Activated CD4-positive, alpha-beta T cell treated with anti-CD3 and anti-CD28 coated beads, Interleukin-2, Interleukin-6, amounts not matched to agents 100 ng/mL and 50 ng/mL, durations not matched to agents 16 hours and 8 hours (primary cell): ENCODE results near the gene VWA7.
"Not testable (repeated sequence)": the region's sequence is repeated elsewhere in the genome, so short reads cannot be mapped to it uniquely, and the experiment has no call there.

Experiments
- DNase-seq: peaks from one replicate; pipeline ENCODE4 v3.0.0-alpha.2; 2020

Gene VWA7

GRCh38 chr6:31801031-31801927, 24.2 kb upstream of the VWA7 start:
- DNase-seq, result not testable (repeated sequence)

- DNase-seq, result no peak
Observed at GRCh38 chr6:31799781-31800180, 22.7 kb upstream of the VWA7 start.

GRCh38 chr6:31797588-31797987, 20.5 kb upstream of the VWA7 start:
- DNase-seq, result peak; percentile 70

- no peak for DNase-seq
Observed at GRCh38 chr6:31796993-31797385, 19.9 kb upstream of the VWA7 start.

- DNase-seq, result peak; percentile 93
Observed at GRCh38 chr6:31795616-31796298, 18.6 kb upstream of the VWA7 start, which contains the start of gene VARS1. Gene VARS1 (minus strand): TSS chr6:31795752. CDS start chr6:31795217, 535 bp downstream.

- no peak for DNase-seq
Observed at GRCh38 chr6:31794866-31795615, 17.9 kb upstream of the VWA7 start.

- peak; percentile 36 for DNase-seq
Observed at GRCh38 chr6:31794294-31794865, 17.3 kb upstream of the VWA7 start.

- not testable (repeated sequence) for DNase-seq
Observed at GRCh38 chr6:31793927-31794245, 16.8 kb upstream of the VWA7 start.

- peak; percentile 39 for DNase-seq
Observed at GRCh38 chr6:31792761-31793171, 15.6 kb upstream of the VWA7 start.

GRCh38 chr6:31792090-31792374, 14.9 kb upstream of the VWA7 start:
- DNase-seq, result no peak

GRCh38 chr6:31791324-31792089, 14.4 kb upstream of the VWA7 start:
- peak; percentile 56 for DNase-seq

GRCh38 chr6:31785475-31785874, 8.3 kb upstream of the VWA7 start:
- DNase-seq, result no peak

GRCh38 chr6:31784098-31784925, 7.2 kb upstream of the VWA7 start:
- no peak for DNase-seq

- DNase-seq, result no peak
Observed at GRCh38 chr6:31782126-31782855, 5.2 kb upstream of the VWA7 start.

GRCh38 chr6:31781244-31782125, 4.4 kb upstream of the VWA7 start:
- no peak for DNase-seq

GRCh38 chr6:31780507-31781243, 3.5 kb upstream of the VWA7 start:
- no peak for DNase-seq

- DNase-seq, result no peak
Observed at GRCh38 chr6:31779908-31780307, 2.8 kb upstream of the VWA7 start.

GRCh38 chr6:31778999-31779885, 2.1 kb upstream of the VWA7 start:
- no peak for DNase-seq
